Cardiac muscle cell (in vitro differentiated cells and primary cell): ENCODE results near the gene AOPEP. TPM values are rescaled to one million over a fixed set of nuclear protein-coding genes. Genes with fewer than 3 reads are reported as not detected.

Experiments used
- DNase-seq, 2 donors: peaks; one replicate each; pipeline versions ENCODE4 v3.0.0 to v3.0.0-alpha.2; 2010 to 2017; ENCODE audit warnings: low read depth in 1 of 2, low spot score in 1 of 2
- H3K27ac ChIP-seq: fragments of 200-600 bp; sonication (generic); 2 replicates; pipeline ENCODE4 v1.5.1; 2016
- H3K27me3 ChIP-seq: fragments of 200-600 bp; sonication (generic); 2 replicates; pipeline ENCODE4 v1.6.0; 2016; ENCODE audit warnings: control low read depth
- H3K36me3 ChIP-seq: fragments of 200-600 bp; sonication (generic); 2 replicates; pipeline ENCODE4 v1.5.1; 2016; ENCODE audit warnings: control low read depth
- H3K4me1 ChIP-seq: fragments of 200-600 bp; sonication (generic); 2 replicates; pipeline ENCODE4 v1.8.1; 2017; ENCODE audit warnings: low read depth, mild to moderate bottlenecking, mixed run types
- H3K4me3 ChIP-seq: fragments of 200-600 bp; sonication (generic); 2 replicates; pipeline ENCODE4 v1.5.1; 2016; ENCODE audit warnings: mild to moderate bottlenecking
- H3K9me3 ChIP-seq: fragments of 200-600 bp; sonication (generic); 2 replicates; pipeline ENCODE4 v1.5.1; 2017; ENCODE audit warnings: low read depth, mild to moderate bottlenecking, control low read depth
- polyA plus RNA-seq: library from polyadenylated mRNA; unstranded; fragments of >200 nt; fragmentation: Nextera tagmentation; extraction: Ambion mirVana; gene quantifications from 2 replicates; pipeline ENCODE4 v1.2.1, GENCODE V29; 2016
- total RNA-seq: library from RNA; depleted of rRNA; stranded (reverse); fragments of >200 nt; gene quantifications from 2 replicates; pipeline ENCODE4 v1.2.3, GENCODE V29; 2016
- TF ChIP-seq, protein P1 (sequence below): IDR thresholded peaks from 2 replicates; pipeline ENCODE4 v1.5.1; 2012; ENCODE audit warnings: low read depth, mild to moderate bottlenecking, low read length

Gene AOPEP
- total and polyA plus RNA-seq, 2 experiments from 2014 or later = 46.8 to 88.7 TPM

GRCh38 chr9:95085861-95086563, 359.5 kb downstream of the AOPEP start:
- Histone ChIP-seq H3K36me3 (peaks cover 38% of the 10 kb centered on the region), H3K4me1 (peaks cover 4% of the 10 kb centered on the region), H3K27me3 (no peaks in the 10 kb centered on the region), H3K9me3 (no peaks in the 10 kb centered on the region), H3K4me3 (no peak overlapping the region), H3K27ac (peak overlapping the region; percentile 81)
- TF ChIP-seq, protein P1, sequence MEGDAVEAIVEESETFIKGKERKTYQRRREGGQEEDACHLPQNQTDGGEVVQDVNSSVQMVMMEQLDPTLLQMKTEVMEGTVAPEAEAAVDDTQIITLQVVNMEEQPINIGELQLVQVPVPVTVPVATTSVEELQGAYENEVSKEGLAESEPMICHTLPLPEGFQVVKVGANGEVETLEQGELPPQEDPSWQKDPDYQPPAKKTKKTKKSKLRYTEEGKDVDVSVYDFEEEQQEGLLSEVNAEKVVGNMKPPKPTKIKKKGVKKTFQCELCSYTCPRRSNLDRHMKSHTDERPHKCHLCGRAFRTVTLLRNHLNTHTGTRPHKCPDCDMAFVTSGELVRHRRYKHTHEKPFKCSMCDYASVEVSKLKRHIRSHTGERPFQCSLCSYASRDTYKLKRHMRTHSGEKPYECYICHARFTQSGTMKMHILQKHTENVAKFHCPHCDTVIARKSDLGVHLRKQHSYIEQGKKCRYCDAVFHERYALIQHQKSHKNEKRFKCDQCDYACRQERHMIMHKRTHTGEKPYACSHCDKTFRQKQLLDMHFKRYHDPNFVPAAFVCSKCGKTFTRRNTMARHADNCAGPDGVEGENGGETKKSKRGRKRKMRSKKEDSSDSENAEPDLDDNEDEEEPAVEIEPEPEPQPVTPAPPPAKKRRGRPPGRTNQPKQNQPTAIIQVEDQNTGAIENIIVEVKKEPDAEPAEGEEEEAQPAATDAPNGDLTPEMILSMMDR = no peak
- DNase-seq = peak in 1 of 2 donors; percentile 15

DNA sequence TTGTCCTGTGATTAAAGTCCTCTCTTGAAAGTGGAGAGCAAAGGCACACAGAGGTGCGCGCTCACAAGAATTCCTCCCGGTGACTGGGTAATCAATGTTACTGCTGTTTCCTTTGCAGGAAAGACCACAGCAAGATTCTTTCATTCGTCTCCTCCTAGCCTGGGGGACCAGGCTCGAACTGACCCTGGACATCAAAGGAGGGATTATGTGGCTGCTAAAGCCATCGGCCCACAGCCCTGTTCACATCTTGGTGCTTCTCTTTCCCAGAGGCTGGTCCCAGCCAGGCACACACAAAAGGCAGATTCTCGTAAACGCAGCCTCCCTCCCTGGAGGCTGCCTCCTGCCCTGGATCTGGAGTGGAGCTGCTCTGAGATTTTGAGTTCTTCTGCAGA, 360.1 kb downstream of the AOPEP start:
- H3K4me3 ChIP-seq = no peak overlapping the region
- TF ChIP-seq, protein P1 = no peak
- peaks cover 9% of the 10 kb centered on the region for H3K4me1 ChIP-seq
- no peaks in the 10 kb centered on the region for H3K27me3 ChIP-seq
- H3K9me3 ChIP-seq = no peaks in the 10 kb centered on the region
- DNase-seq = no peak
- H3K27ac ChIP-seq = peak overlapping the region; percentile 81
- peaks cover 36% of the 10 kb centered on the region for H3K36me3 ChIP-seq

DNA sequence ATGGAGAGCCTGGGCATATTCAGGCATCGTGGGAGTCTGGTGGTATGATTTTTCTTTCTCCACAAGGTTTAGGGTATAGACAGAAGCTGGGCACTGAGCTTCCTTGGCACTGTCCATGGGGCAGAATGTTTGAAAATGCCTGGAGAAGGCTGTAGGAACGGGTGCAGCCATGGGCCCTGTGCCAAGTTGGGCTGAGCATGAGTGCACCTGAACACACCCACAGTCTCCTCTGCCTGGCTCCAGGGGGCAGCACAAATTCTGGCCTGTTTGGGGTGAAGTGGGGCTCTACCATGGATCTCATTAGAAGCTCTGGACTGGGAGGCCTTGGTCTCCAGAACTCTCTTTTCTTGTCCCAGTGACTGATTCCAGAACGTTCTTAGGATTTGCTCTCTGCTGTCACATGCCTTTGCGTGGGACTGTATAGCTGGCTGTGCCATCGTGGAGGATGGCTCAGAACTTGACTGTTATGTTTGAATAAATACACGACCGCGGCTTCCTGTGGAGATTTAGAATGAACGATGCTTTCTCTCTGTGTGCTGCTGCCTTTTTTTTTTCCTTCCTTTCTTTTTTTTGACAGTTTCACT, 361.3 kb downstream of the AOPEP start:
- no peaks in the 10 kb centered on the region for H3K9me3 ChIP-seq
- no peak overlapping the region for H3K4me3 ChIP-seq
- peaks cover 17% of the 10 kb centered on the region for H3K4me1 ChIP-seq
- DNase-seq = no peak
- TF ChIP-seq, protein P1 = no peak
- H3K27me3 ChIP-seq = no peaks in the 10 kb centered on the region
- H3K27ac ChIP-seq = no peak overlapping the region
- H3K36me3 ChIP-seq = peaks cover 24% of the 10 kb centered on the region

- TF ChIP-seq, protein P1 = no peak
- Histone ChIP-seq H3K4me1 (peaks cover 17% of the 10 kb centered on the region), H3K27me3 (no peaks in the 10 kb centered on the region), H3K36me3 (peaks cover 18% of the 10 kb centered on the region), H3K4me3 (no peak overlapping the region), H3K9me3 (no peaks in the 10 kb centered on the region), H3K27ac (peak overlapping the region; percentile 30)
- DNase-seq = no peak
Observed at GRCh38 chr9:95088421-95089161, 362.1 kb downstream of the AOPEP start.

GRCh38 chr9:95089257-95090022, 362.9 kb downstream of the AOPEP start:
- no peaks in the 10 kb centered on the region for H3K27me3 ChIP-seq
- peaks cover 13% of the 10 kb centered on the region for H3K36me3 ChIP-seq
- H3K4me1 ChIP-seq = peaks cover 17% of the 10 kb centered on the region
- TF ChIP-seq, protein P1 = no peak
- no peak overlapping the region for H3K4me3 ChIP-seq
- no peak for DNase-seq
- peak overlapping the region; percentile 30 for H3K27ac ChIP-seq
- H3K9me3 ChIP-seq = no peaks in the 10 kb centered on the region
